Small intestine (tissue), 4 donors: ENCODE data around the gene ERFE. TPM values are rescaled to one million over a fixed set of nuclear protein-coding genes. Genes with fewer than 3 reads are reported as not detected.

ENCODE experiments used
- polyA plus RNA-seq, 4 donors: library from polyadenylated mRNA; stranded (reverse) in 3 of 4; unstranded in 1 of 4; fragments of 200-250 nt in 3 of 4; fragments of 120-200 nt in 1 of 4; gene quantifications; one replicate each; pipeline versions ENCODE4 v1.2.1 to v1.2.3, GENCODE V29; 2013
- donor health status: healthy with polysubstance abuse.
- donor health status: Bipolar disorder and iron deficiency.
- donor health status: healthy.

Gene ERFE
- polyA plus RNA-seq, 4 donors = 0.92 to 1.8 TPM; not detected in 2

Other genes with a start within 250 kb of the ERFE start
- gene UBE2F, start 192.0 kb upstream of the ERFE start, polyA plus RNA-seq = 10 to 100 TPM; 39.7 to 64.2 (median 54.7) TPM
- gene SCLY, start 98.0 kb upstream of the ERFE start, polyA plus RNA-seq = 10 to 100 TPM; 12.7 to 28.8 (median 23.7) TPM
- gene ESPNL, start 58.6 kb upstream of the ERFE start, polyA plus RNA-seq = 1 to 10 TPM in 1 of 4 donors, under 1 TPM in 2, not detected in 1; 0.54 to 1.4 (median 0.64) TPM
- under 1 TPM in 2 of 4 donors, not detected in 2; 0.07 to 0.39 TPM for gene KLHL30, start 20.3 kb upstream of the ERFE start, polyA plus RNA-seq
- 10 to 100 TPM; 37.6 to 66.0 (median 46.8) TPM for gene ILKAP, start 44.7 kb downstream of the ERFE start, polyA plus RNA-seq
- 10 to 100 TPM; 18.2 to 94.3 (median 29.5) TPM for gene HES6, start 81.1 kb downstream of the ERFE start, polyA plus RNA-seq
- 10 to 100 TPM in 1 of 4 donors, 1 to 10 TPM in 3; 2.2 to 16.5 (median 4.1) TPM for gene PER2, start 129.6 kb downstream of the ERFE start, polyA plus RNA-seq
- gene TRAF3IP1, start 161.5 kb downstream of the ERFE start, polyA plus RNA-seq = 10 to 100 TPM in 1 of 4 donors, 1 to 10 TPM in 3; 5.1 to 10.1 (median 7.5) TPM